HepG2 (cell line): Measurements from ENCODE around the gene RAD17. TPM values are rescaled to one million over a fixed set of nuclear protein-coding genes. Genes with fewer than 3 reads are reported as not detected.

Source experiments
- ARID5B ChIP-seq: IDR thresholded peaks from 2 replicates; pipeline ENCODE4 v1.4.0; 2020; ENCODE audit warnings: mild to moderate bottlenecking, missing genetic modification reagents
- BCL6 ChIP-seq: IDR thresholded peaks from 2 replicates; pipeline ENCODE4 v1.6.1; 2016; ENCODE audit warnings: missing genetic modification reagents, missing compliant biosample characterization
- HOMEZ ChIP-seq: IDR thresholded peaks from 2 replicates; pipeline ENCODE4 v1.6.1; 2016; ENCODE audit warnings: low read depth
- KAT2B ChIP-seq: fragments of 150-350 bp; IDR thresholded peaks from 2 replicates; pipeline ENCODE4 v1.6.1; 2014; ENCODE audit warnings: low read depth, low read length, borderline replicate concordance
- NFATC3 ChIP-seq: sonication (generic); formaldehyde crosslinking; IDR thresholded peaks from 2 replicates; pipeline ENCODE4 v1.5.1; 2020; ENCODE audit warnings: mild to moderate bottlenecking, missing genetic modification reagents
- SOX6 ChIP-seq, 2 experiments: fragments of 450-650 bp in 1 of 2; sonication (generic) in 1 of 2; formaldehyde crosslinking in 1 of 2; IDR thresholded peaks; 2 replicates each; pipeline versions ENCODE4 v1.4.0 to v1.6.1; 2017 to 2020; ENCODE audit warnings: antibody characterized with exemption in 1 of 2, mild to moderate bottlenecking in 1 of 2, missing genetic modification reagents in 1 of 2
- SP140L ChIP-seq: sonication (generic); formaldehyde crosslinking; IDR thresholded peaks from 2 replicates; pipeline ENCODE4 v1.4.0; 2020; ENCODE audit warnings: missing genetic modification reagents, borderline replicate concordance
- TEF ChIP-seq: sonication (generic); formaldehyde crosslinking; IDR thresholded peaks from 2 replicates; pipeline ENCODE4 v1.5.0; 2020; ENCODE audit warnings: missing genetic modification reagents
- UBTF ChIP-seq: sonication (generic); formaldehyde crosslinking; IDR thresholded peaks from 2 replicates; pipeline ENCODE4 v1.4.0; 2020; ENCODE audit warnings: mild to moderate bottlenecking, missing genetic modification reagents
- ZFP90 ChIP-seq: sonication (generic); formaldehyde crosslinking; IDR thresholded peaks from 2 replicates; pipeline ENCODE4 v1.8.0; 2022; ENCODE audit warnings: missing genetic modification reagents, mild to moderate bottlenecking, inconsistent platforms, borderline replicate concordance
- ZNF143 ChIP-seq: sonication (generic); formaldehyde crosslinking; IDR thresholded peaks from 2 replicates; pipeline ENCODE4 v1.4.0; 2020; ENCODE audit warnings: missing genetic modification reagents
- ZNF224 ChIP-seq: sonication (generic); formaldehyde crosslinking; IDR thresholded peaks from 2 replicates; pipeline ENCODE4 v1.5.0; 2020; ENCODE audit warnings: mild to moderate bottlenecking, missing genetic modification reagents
- ZNF556 ChIP-seq: sonication (generic); formaldehyde crosslinking; IDR thresholded peaks from 2 replicates; pipeline ENCODE4 v1.4.0; 2020; ENCODE audit warnings: mild to moderate bottlenecking, missing genetic modification reagents, borderline replicate concordance
- ZNF605 ChIP-seq: sonication (generic); formaldehyde crosslinking; IDR thresholded peaks from 2 replicates; pipeline ENCODE4 v1.8.0; 2022; ENCODE audit warnings: mild to moderate bottlenecking, missing genetic modification reagents
- ZNF644 ChIP-seq: IDR thresholded peaks from 2 replicates; pipeline ENCODE4 v1.6.1; 2016; ENCODE audit warnings: low read depth
- ZNF672 ChIP-seq: sonication (generic); formaldehyde crosslinking; IDR thresholded peaks from 2 replicates; pipeline ENCODE4 v1.8.1; 2022; ENCODE audit warnings: missing genetic modification reagents
- ZNF720 ChIP-seq: sonication (generic); formaldehyde crosslinking; IDR thresholded peaks from 2 replicates; pipeline ENCODE4 v1.4.0; 2020; ENCODE audit warnings: missing genetic modification reagents
- ZNF773 ChIP-seq: sonication (generic); formaldehyde crosslinking; IDR thresholded peaks from 2 replicates; pipeline ENCODE4 v1.4.0; 2020; ENCODE audit warnings: missing genetic modification reagents, borderline replicate concordance
- polyA plus RNA-seq, 8 experiments: library from polyadenylated mRNA; depleted of rRNA in 3 of 8; stranded (reverse) in 7 of 8; unstranded in 1 of 8; fragments of >200 nt; fragmentation: Illumina TruSeq in 4 of 8; extraction: Trizol in 4 of 8; gene quantifications; 2 replicates each; pipeline versions ENCODE4 v1.2.1 to v1.2.3, GENCODE V29; 2011 to 2016; ENCODE audit warnings: low read depth in 4 of 8, missing spikeins in 1 of 8, mixed read lengths in 1 of 8; ENCODE audit not compliant: insufficient read depth in 1 of 8
- total RNA-seq, 5 experiments: library from RNA; depleted of rRNA; stranded (reverse); fragments of >200 nt; fragmentation: Illumina TruSeq; extraction: Trizol; gene quantifications; 2 replicates each; pipeline ENCODE4 v1.2.3, GENCODE V29; 2016; ENCODE audit warnings: low read depth in 1 of 5

Gene RAD17
- total and polyA plus RNA-seq, 2 of the 13 experiments (the other 11 are each of a cell fraction or from before 2014, with no cell fraction given), result 24.0 to 25.9 TPM

GRCh38 chr5:69334793-69335268 is 34.8 kb upstream of the RAD17 start (continued):
- TF ChIP-seq ZNF644 (CRISPR knock-in tag), result peak; percentile 56; the same call in 1 of the 2 replicates
- no peak for TF ChIP-seq HOMEZ
- no peak; the same call in 1 of the 2 replicates for TF ChIP-seq SP140L (CRISPR knock-in tag)
- no peak for TF ChIP-seq NFATC3
- TF ChIP-seq ZNF605 (CRISPR knock-in tag), result peak; percentile 60
- TF ChIP-seq ZNF556, result peak; percentile 39; the same call in 1 of the 2 replicates
- TF ChIP-seq ZNF143 (CRISPR knock-in tag), result no peak
- TF ChIP-seq UBTF, result peak; percentile 53; the same call in 1 of the 2 replicates
- TF ChIP-seq ZNF720, result no peak
- TF ChIP-seq SOX6 (IDR thresholded peaks at IDR 0.05), result no peak
- peak; percentile 47; the same call in 1 of the 2 replicates for TF ChIP-seq SOX6 (CRISPR knock-in tag; IDR thresholded peaks at IDR 0.05)
- TF ChIP-seq ZFP90 (CRISPR knock-in tag), result 0 out of 2 replicates have a peak, but pooled peaks have one; percentile 23
- no peak for TF ChIP-seq ZNF224
- TF ChIP-seq BCL6, result 0 out of 2 replicates have a peak, but pooled peaks have one; percentile 10
- no peak for TF ChIP-seq ZNF672 (CRISPR knock-in tag)
- peak; percentile 25; the same call in 1 of the 2 replicates for TF ChIP-seq ARID5B
- TF ChIP-seq ZNF773 (CRISPR knock-in tag), result no peak
- no peak for TF ChIP-seq KAT2B
- no peak for TF ChIP-seq TEF (CRISPR knock-in tag)
